SK-N-MC (cell line): Measurements from ENCODE around the gene OR2H2.

Experiments used
- EZH2 ChIP-seq: fragments of 200-600 bp; sonication (generic); IDR thresholded peaks from one replicate; pipeline ENCODE4 v1.6.1; 2017; ENCODE audit warnings: antibody characterized with exemption
- POLR2AphosphoS5 ChIP-seq: IDR thresholded peaks from 2 replicates; pipeline ENCODE4 v1.6.1; 2012; ENCODE audit warnings: mild to moderate bottlenecking, low read depth, low read length, borderline replicate concordance

DNA sequence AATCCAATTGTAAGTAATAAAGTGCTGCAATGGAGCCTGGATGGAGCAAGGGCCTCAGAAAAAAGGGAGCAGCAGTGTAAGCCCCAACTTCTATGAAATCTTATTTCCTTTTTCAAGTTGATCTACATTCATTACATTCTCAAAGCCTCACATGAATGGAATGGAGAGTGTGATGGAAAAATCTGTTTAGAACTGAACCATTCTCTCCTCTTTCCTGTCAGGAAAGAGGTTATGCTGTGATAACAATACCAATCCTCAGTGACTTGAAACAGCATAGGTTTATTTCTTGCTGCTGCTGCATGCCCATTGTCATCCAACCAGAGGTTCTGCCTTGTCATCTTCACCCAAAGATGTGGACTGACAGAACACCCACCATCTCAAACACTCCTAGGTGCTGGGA is 8.9 kb upstream of the OR2H2 start:
- no peak for TF ChIP-seq EZH2
- TF ChIP-seq POLR2AphosphoS5, result no peak
